Sigmoid colon (tissue), 4 donors: ENCODE measurements around the gene FILIP1L.

ENCODE experiments used
- CTCF ChIP-seq, 4 experiments: fragments of 450-650 bp in 3 of 4; fragments of 200-600 bp in 1 of 4; IDR thresholded peaks; one replicate each; pipeline ENCODE4 v1.5.1; 2016 to 2019; ENCODE audit warnings: antibody characterized with exemption in 4 of 4, mild to moderate bottlenecking in 3 of 4, moderate library complexity in 2 of 4
- EP300 ChIP-seq, 4 donors: sonication (generic); formaldehyde crosslinking; IDR thresholded peaks; one replicate each; pipeline ENCODE4 v1.6.1; 2017; ENCODE audit warnings: antibody characterized with exemption in 4 of 4

DNA sequence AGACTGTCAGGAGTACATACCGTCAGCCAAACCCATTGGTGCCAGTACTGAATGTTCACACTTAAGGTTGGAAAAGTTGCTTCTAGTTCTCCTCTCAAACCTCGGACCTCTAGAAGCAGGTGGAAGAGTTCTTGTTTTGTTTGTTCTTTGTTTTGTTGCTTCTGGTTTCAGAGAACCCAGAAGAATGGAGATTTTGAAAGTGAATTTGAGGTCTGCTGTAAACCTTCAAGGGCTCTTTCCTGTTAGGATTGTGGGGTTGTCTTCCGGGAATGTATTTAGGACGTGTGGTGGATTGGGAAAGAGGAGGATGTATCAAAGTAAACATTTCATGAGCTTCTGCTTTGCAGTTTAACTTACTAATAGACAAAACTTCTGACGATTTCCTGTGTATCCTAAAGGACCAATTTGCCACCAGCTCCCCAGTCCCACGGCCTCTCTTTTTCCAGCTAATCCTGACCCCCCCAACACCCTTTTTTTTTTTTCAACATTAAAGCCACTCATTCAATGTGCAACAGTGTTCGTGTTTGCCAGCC is 50.3 kb downstream of the FILIP1L start:
- no peak for TF ChIP-seq CTCF (IDR thresholded peaks at IDR 0.05)
- no peak for TF ChIP-seq EP300 (IDR thresholded peaks at IDR 0.05)
